GM13977 (cell line): ENCODE results near the gene ZNF747.

Experiments used
- DNase-seq: peaks from one replicate; pipeline ENCODE4 v3.0.0; 2012; ENCODE audit warnings: low spot score
- CTCF ChIP-seq: IDR thresholded peaks from 2 replicates; pipeline ENCODE4 v1.5.1; 2012; ENCODE audit warnings: mild to moderate bottlenecking, control low read depth; ENCODE audit not compliant: insufficient read depth; ENCODE audit errors: extremely low read depth, missing control alignments
- in situ Hi-C: fragments of 300-500 bp; cut with MboI; formaldehyde crosslinking; loops from one replicate; pipeline ENCODE4 v1.12.0; 2022; ENCODE audit warnings: low sequenced_read_pairs, low pct_unique_long_range_greater_than_20kb, mixed read lengths, inconsistent platforms; ENCODE audit not compliant: unreplicated experiment

Gene ZNF747

GRCh38 chr16:30566531-30566930 is 31.9 kb upstream of the ZNF747 start:
- DNase-seq: no peak
- TF ChIP-seq CTCF: no peak
- in situ Hi-C loops: no loop called here

GRCh38 chr16:30565984-30566383 is 31.3 kb upstream of the ZNF747 start:
- no peak for DNase-seq
- TF ChIP-seq CTCF: no peak
- in situ Hi-C loops: no loop called here

DNA sequence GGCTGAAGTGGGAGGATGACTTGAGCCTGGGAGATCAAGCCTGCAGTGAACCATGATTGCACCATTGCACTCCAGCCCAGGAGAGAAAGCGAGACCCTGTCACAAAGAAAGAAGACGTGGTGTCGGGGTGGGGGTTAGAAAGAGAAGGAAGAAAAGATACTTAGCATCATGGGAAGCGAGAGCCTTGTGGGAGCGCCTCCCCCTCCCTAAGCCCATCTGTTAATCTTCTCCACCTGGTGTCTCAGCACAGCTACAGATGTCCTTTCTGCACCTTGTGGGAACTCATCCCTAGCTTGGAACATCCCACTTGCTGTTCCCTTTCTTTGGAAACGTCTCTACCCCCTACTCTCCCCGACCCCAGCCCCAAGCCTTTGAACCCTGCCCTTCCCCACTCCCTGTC is 30.9 kb upstream of the ZNF747 start:
- no peak for TF ChIP-seq CTCF
- in situ Hi-C loops: no loop called here
- DNase-seq: no peak

GRCh38 chr16:30562021-30562420 is 27.4 kb upstream of the ZNF747 start:
- DNase-seq: no peak
- in situ Hi-C loops: no loop called here
- no peak for TF ChIP-seq CTCF

GRCh38 chr16:30561089-30561816 is 26.6 kb upstream of the ZNF747 start:
- no peak for TF ChIP-seq CTCF
- DNase-seq: no peak
- in situ Hi-C loops: no loop called here

- no peak for TF ChIP-seq CTCF
- in situ Hi-C loops: no loop called here
- no peak for DNase-seq
These were observed 25.0 kb upstream of the ZNF747 start for GRCh38 chr16:30559690-30560089.
